ENCODE data around the gene SLC5A11. TPM values are rescaled to one million over a fixed set of nuclear protein-coding genes. Genes with fewer than 3 reads are reported as not detected.
"Not testable (repeated sequence)": the region's sequence is repeated elsewhere in the genome, so short reads cannot be mapped to it uniquely, and the experiment has no call there.

Gene SLC5A11
- total RNA-seq, 1 experiment from 2014 or later: not detected

- BruUV-seq (replicated peaks): no TSS peak
- no peak for DNase-seq
- CTCF ChIA-PET: interaction anchor here (0.6 kb wide), 1 partner anchor 11 kb away, joined by 3 read pairs; no protein-coding TSS in a partner anchor
- TF ChIP-seq CTCF (IDR thresholded peaks at IDR 0.05; ENCODE audit: unreplicated experiment): no peak
- no peak overlapping the region for H3K4me3 Mint-ChIP-seq (ENCODE audit: low read depth, unreplicated experiment)
- no peaks in the 10 kb centered on the region for H3K36me3 Mint-ChIP-seq (ENCODE audit: insufficient read depth, unreplicated experiment)
- no peaks in the 10 kb centered on the region for H3K9me3 Mint-ChIP-seq (ENCODE audit: low read depth, unreplicated experiment)
- peaks cover 8% of the 10 kb centered on the region for H3K4me1 Mint-ChIP-seq (ENCODE audit: low read depth, unreplicated experiment)
- H3K27me3 Mint-ChIP-seq (ENCODE audit: unreplicated experiment): no peaks in the 10 kb centered on the region
- intact Hi-C loops (cut with micrococcal nuclease; ENCODE audit: unreplicated experiment): no loop called here
- H3K27ac Mint-ChIP-seq (ENCODE audit: unreplicated experiment): no peak overlapping the region
Measured at GRCh38 chr16:24887472-24887871, 41.7 kb downstream of the SLC5A11 start.

- Mint-ChIP-seq H3K27ac (ENCODE audit: unreplicated experiment) (no peak overlapping the region), H3K36me3 (ENCODE audit: insufficient read depth, unreplicated experiment) (no peaks in the 10 kb centered on the region), H3K4me3 (ENCODE audit: low read depth, unreplicated experiment) (no peak overlapping the region), H3K9me3 (ENCODE audit: low read depth, unreplicated experiment) (no peaks in the 10 kb centered on the region), H3K27me3 (ENCODE audit: unreplicated experiment) (peaks cover 6% of the 10 kb centered on the region), H3K4me1 (ENCODE audit: low read depth, unreplicated experiment) (peaks cover 9% of the 10 kb centered on the region)
- intact Hi-C loops (cut with micrococcal nuclease; ENCODE audit: unreplicated experiment): no loop called here
- no TSS peak for BruUV-seq (replicated peaks)
- no peak for DNase-seq
- CTCF ChIA-PET: no interaction called here
- TF ChIP-seq CTCF (IDR thresholded peaks at IDR 0.05; ENCODE audit: unreplicated experiment): no peak
Measured at GRCh38 chr16:24890746-24891145, 45.0 kb downstream of the SLC5A11 start.

- Mint-ChIP-seq H3K4me1 (ENCODE audit: low read depth, unreplicated experiment) (peaks cover 9% of the 10 kb centered on the region), H3K27me3 (ENCODE audit: unreplicated experiment) (peaks cover 28% of the 10 kb centered on the region), H3K4me3 (ENCODE audit: low read depth, unreplicated experiment) (no peak overlapping the region), H3K9me3 (ENCODE audit: low read depth, unreplicated experiment) (peaks cover 2% of the 10 kb centered on the region), H3K27ac (ENCODE audit: unreplicated experiment) (no peak overlapping the region), H3K36me3 (ENCODE audit: insufficient read depth, unreplicated experiment) (no peaks in the 10 kb centered on the region)
- BruUV-seq (replicated peaks): no TSS peak
- CTCF ChIA-PET: interaction anchor here (0.6 to 0.8 kb wide), 2 partner anchors 19 to 599 kb away, joined by 3 to 5 read pairs; no protein-coding TSS in a partner anchor
- TF ChIP-seq CTCF (IDR thresholded peaks at IDR 0.05; ENCODE audit: unreplicated experiment): no peak
- DNase-seq: no peak
- intact Hi-C loops (cut with micrococcal nuclease; ENCODE audit: unreplicated experiment): no loop called here
Measured at GRCh38 chr16:24896439-24896838, 50.7 kb downstream of the SLC5A11 start.

- DNase-seq; H3K36me3 Mint-ChIP-seq (ENCODE audit: insufficient read depth, unreplicated experiment); H3K9me3 Mint-ChIP-seq (ENCODE audit: low read depth, unreplicated experiment); H3K4me3 Mint-ChIP-seq (ENCODE audit: low read depth, unreplicated experiment); intact Hi-C loops (cut with micrococcal nuclease; ENCODE audit: unreplicated experiment); H3K27ac Mint-ChIP-seq (ENCODE audit: unreplicated experiment); H3K4me1 Mint-ChIP-seq (ENCODE audit: low read depth, unreplicated experiment); BruUV-seq (replicated peaks): not testable (repeated sequence)
- CTCF ChIA-PET: interaction anchor here (0.5 to 0.7 kb wide), 2 partner anchors 49 to 297 kb away, joined by 3 to 4 read pairs; no protein-coding TSS in a partner anchor
- peaks cover 28% of the 10 kb centered on the region for H3K27me3 Mint-ChIP-seq (ENCODE audit: unreplicated experiment)
Measured at GRCh38 chr16:24897522-24897921, 51.8 kb downstream of the SLC5A11 start.

GRCh38 chr16:24900230-24900629, 54.5 kb downstream of the SLC5A11 start:
- Mint-ChIP-seq H3K27me3 (ENCODE audit: unreplicated experiment) (peaks cover 27% of the 10 kb centered on the region), H3K36me3 (ENCODE audit: insufficient read depth, unreplicated experiment) (no peaks in the 10 kb centered on the region), H3K4me3 (ENCODE audit: low read depth, unreplicated experiment) (no peak overlapping the region), H3K9me3 (ENCODE audit: low read depth, unreplicated experiment) (peaks cover 2% of the 10 kb centered on the region), H3K4me1 (ENCODE audit: low read depth, unreplicated experiment) (no peaks in the 10 kb centered on the region), H3K27ac (ENCODE audit: unreplicated experiment) (no peak overlapping the region)
- CTCF ChIA-PET: no interaction called here
- no TSS peak for BruUV-seq (replicated peaks)
- DNase-seq: no peak
- no peak for TF ChIP-seq CTCF (IDR thresholded peaks at IDR 0.05; ENCODE audit: unreplicated experiment)
- intact Hi-C loops (cut with micrococcal nuclease; ENCODE audit: unreplicated experiment): no loop called here
